HFFc6 (cell line): ENCODE data around the gene PLCG1. TPM values are rescaled to one million over a fixed set of nuclear protein-coding genes. Genes with fewer than 3 reads are reported as not detected.

Experiments
- DNase-seq: peaks from one replicate; pipeline ENCODE4 v3.0.0-alpha.2; 2018
- H3K27ac Mint-ChIP-seq: 2 replicates; pipeline ENCODE4 v1.8.0; 2020; ENCODE audit warnings: mild to moderate bottlenecking, mixed read lengths
- H3K27me3 Mint-ChIP-seq: 2 replicates; pipeline ENCODE4 v1.8.0; 2021; ENCODE audit warnings: mild to moderate bottlenecking, moderate library complexity, mixed read lengths; ENCODE audit not compliant: insufficient read depth
- H3K36me3 Mint-ChIP-seq: 2 replicates; pipeline ENCODE4 v1.8.0; 2021; ENCODE audit warnings: low read depth, mixed read lengths
- H3K4me1 Mint-ChIP-seq: 2 replicates; pipeline ENCODE4 v1.8.0; 2020; ENCODE audit warnings: low read depth, mixed read lengths
- H3K4me3 Mint-ChIP-seq: 2 replicates; pipeline ENCODE4 v1.8.0; 2020; ENCODE audit warnings: mild to moderate bottlenecking, moderate library complexity, mixed read lengths
- H3K9me3 Mint-ChIP-seq: 2 replicates; pipeline ENCODE4 v1.8.0; 2020; ENCODE audit warnings: mild to moderate bottlenecking, mixed read lengths
- CTCF ChIP-seq: fragments of 200-600 bp; sonication (generic); IDR thresholded peaks from 2 replicates; pipeline ENCODE4 v1.5.0; 2021; ENCODE audit warnings: antibody characterized with exemption, mild to moderate bottlenecking
- total RNA-seq, 6 experiments: library from RNA; stranded (reverse); fragmentation: NEBNext Ultra II Directional; extraction: Animal tissue kit (Norgen Biotek cat#: 25700); gene quantifications; 2 replicates in 1 of 6; 3 replicates in 5 of 6; pipeline ENCODE4 v1.2.3, GENCODE V29; 2021

The PLCG1 gene
- total RNA-seq, 6 experiments from 2014 or later: 44.4 to 62.1 (median 50.1) TPM

- no peak for TF ChIP-seq CTCF
- no peak for DNase-seq
- Mint-ChIP-seq H3K27me3 (peaks cover 12% of the 10 kb centered on the region), H3K9me3 (no peaks in the 10 kb centered on the region), H3K27ac (no peak overlapping the region), H3K4me1 (no peaks in the 10 kb centered on the region; the same call in 1 of the 2 replicates), H3K36me3 (peaks cover 59% of the 10 kb centered on the region), H3K4me3 (no peak overlapping the region)
Measured at GRCh38 chr20:41205313-41205712, 68.0 kb downstream of the PLCG1 start.

- Mint-ChIP-seq H3K27ac (peak overlapping the region; percentile 77), H3K4me3 (peak overlapping the region; percentile 11), H3K9me3 (no peaks in the 10 kb centered on the region), H3K36me3 (peaks cover 4% of the 10 kb centered on the region; the same call in 1 of the 2 replicates), H3K27me3 (peaks cover 2% of the 10 kb centered on the region; the same call in 1 of the 2 replicates), H3K4me1 (peaks cover 23% of the 10 kb centered on the region)
- DNase-seq: peak; percentile 28
- TF ChIP-seq CTCF: no peak
Measured at GRCh38 chr20:41213150-41213820, 75.9 kb downstream of the PLCG1 start.

DNA sequence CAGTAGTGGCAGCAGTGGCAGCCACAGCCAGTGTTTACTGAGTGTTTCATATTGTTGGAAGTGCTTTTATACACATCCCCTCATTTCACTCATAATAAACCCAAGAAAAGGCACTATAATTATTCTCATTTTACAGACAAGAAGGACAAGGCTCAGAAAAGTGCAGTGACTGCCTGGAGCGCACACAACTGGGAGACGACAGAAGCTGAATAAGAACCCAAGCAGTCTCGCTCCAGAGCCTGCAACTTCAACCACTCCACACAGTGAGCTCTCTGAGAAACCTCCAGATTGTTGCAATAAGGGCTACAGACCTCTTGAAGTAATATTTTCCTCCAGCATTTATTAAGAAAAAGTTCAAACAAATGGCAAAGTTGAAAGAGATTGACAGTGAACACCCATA, 76.9 kb downstream of the PLCG1 start:
- peaks cover 3% of the 10 kb centered on the region; the same call in 1 of the 2 replicates for H3K36me3 Mint-ChIP-seq
- DNase-seq: no peak
- H3K27ac Mint-ChIP-seq: no peak overlapping the region
- H3K4me1 Mint-ChIP-seq: peaks cover 32% of the 10 kb centered on the region
- H3K9me3 Mint-ChIP-seq: no peaks in the 10 kb centered on the region
- no peak overlapping the region for H3K4me3 Mint-ChIP-seq
- TF ChIP-seq CTCF: no peak
- H3K27me3 Mint-ChIP-seq: peaks cover 1% of the 10 kb centered on the region; the same call in 1 of the 2 replicates

- Mint-ChIP-seq H3K4me3 (no peak overlapping the region), H3K27me3 (no peaks in the 10 kb centered on the region), H3K36me3 (no peaks in the 10 kb centered on the region), H3K27ac (peak overlapping the region; percentile 9; the same call in 1 of the 2 replicates), H3K4me1 (peaks cover 34% of the 10 kb centered on the region), H3K9me3 (no peaks in the 10 kb centered on the region)
- no peak for DNase-seq
- TF ChIP-seq CTCF: no peak
Measured at GRCh38 chr20:41214666-41215065, 77.3 kb downstream of the PLCG1 start.

DNA sequence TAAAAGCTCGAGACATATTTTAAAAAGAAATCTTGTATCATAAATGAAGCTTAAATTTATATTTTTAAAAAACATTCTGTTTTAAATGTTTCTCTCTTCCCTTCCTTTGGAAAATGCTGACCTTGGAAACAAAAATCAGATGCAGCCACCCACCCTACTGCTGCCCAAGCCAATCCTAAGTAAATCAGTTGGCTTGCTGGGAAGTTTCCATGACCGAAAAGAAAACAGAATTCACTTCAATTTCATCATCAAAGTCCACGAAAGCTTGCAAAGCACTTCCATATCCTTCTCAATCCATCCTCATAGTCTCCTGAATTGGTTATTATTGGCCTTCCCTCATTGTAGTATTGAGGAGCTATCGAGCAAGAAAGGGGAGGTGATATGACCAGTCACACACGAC, 80.1 kb downstream of the PLCG1 start:
- H3K36me3 Mint-ChIP-seq: peaks cover 14% of the 10 kb centered on the region
- no peak for DNase-seq
- no peaks in the 10 kb centered on the region for H3K9me3 Mint-ChIP-seq
- peaks cover 38% of the 10 kb centered on the region for H3K4me1 Mint-ChIP-seq
- H3K4me3 Mint-ChIP-seq: no peak overlapping the region
- no peaks in the 10 kb centered on the region for H3K27me3 Mint-ChIP-seq
- H3K27ac Mint-ChIP-seq: peak overlapping the region; percentile 50; the same call in 1 of the 2 replicates
- TF ChIP-seq CTCF: no peak
